Embryonic facial prominence (tissue), 1 donor: ENCODE data around the gene DCTN1.

Source experiments
- DNase-seq: peaks from one replicate; pipeline ENCODE4 v3.0.0-alpha.2; 2016; ENCODE audit errors: extremely low spot score

DCTN1 gene

GRCh38 chr2:74325815-74326214, 54.3 kb downstream of the DCTN1 start:
- no peak for DNase-seq

GRCh38 chr2:74321737-74322136, 58.4 kb downstream of the DCTN1 start:
- DNase-seq = no peak

GRCh38 chr2:74317701-74318100, 62.4 kb downstream of the DCTN1 start:
- DNase-seq = no peak

- DNase-seq = no peak
Observed at GRCh38 chr2:74316627-74317295, 63.4 kb downstream of the DCTN1 start.

GRCh38 chr2:74314107-74314506, 66.0 kb downstream of the DCTN1 start:
- DNase-seq = no peak

GRCh38 chr2:74313497-74313896, 66.6 kb downstream of the DCTN1 start:
- no peak for DNase-seq

GRCh38 chr2:74312913-74313312, 67.2 kb downstream of the DCTN1 start:
- no peak for DNase-seq
